Measurements from ENCODE around the gene PAGE2B. TPM values are rescaled to one million over a fixed set of nuclear protein-coding genes. Genes with fewer than 3 reads are reported as not detected.
"Not testable (repeated sequence)": the region's sequence is repeated elsewhere in the genome, so short reads cannot be mapped to it uniquely, and the experiment has no call there.

Gene PAGE2B
- total RNA-seq, 1 experiment from 2014 or later: not detected

DNA sequence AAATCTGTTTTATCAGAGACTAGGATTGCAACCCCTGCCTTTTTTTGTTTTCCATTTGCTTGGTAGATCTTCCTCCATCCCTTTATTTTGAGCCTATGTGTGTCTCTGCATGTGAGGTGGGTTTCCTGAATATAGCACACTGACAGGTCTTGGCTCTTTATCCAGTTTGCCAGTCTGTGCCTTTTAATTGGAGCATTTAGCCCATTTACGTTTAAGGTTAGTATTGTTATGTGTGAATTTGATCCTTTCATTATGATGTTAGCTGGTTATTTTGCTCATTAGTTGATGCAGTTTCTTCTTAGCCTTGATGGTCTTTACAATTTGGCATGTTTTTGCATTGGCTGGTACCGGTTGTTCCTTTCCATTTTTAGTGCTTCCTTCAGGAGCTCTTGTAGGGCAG is 24.2 kb upstream of the PAGE2B start:
- H3K27ac ChIP-seq (ENCODE audit: low read depth, low read length); H3K27me3 ChIP-seq (ENCODE audit: insufficient read depth, low read length); DNase-seq (ENCODE audit: low read depth, low spot score); H3K4me3 ChIP-seq (replicated peaks in 1 of 2; ENCODE audit: low read depth in 1 of 2, low read length in 2 of 2); H2AFZ ChIP-seq (ENCODE audit: low read depth, low read length, poor library complexity, severe bottlenecking); H3K9me3 ChIP-seq (ENCODE audit: control insufficient read depth in 1 of 2, insufficient read depth in 1 of 2, low read depth in 1 of 2, low read length in 2 of 2); RAD21 ChIA-PET (ENCODE audit: low non-redundant PET in 1 of 2, low total read pairs in 2 of 2, uncharacterized antibody in 2 of 2, unreplicated experiment in 2 of 2); ATAC-seq; H4K20me1 ChIP-seq (ENCODE audit: insufficient read depth); H3K9me2 ChIP-seq (ENCODE audit: insufficient read depth); POLR2A ChIA-PET; H3K79me2 ChIP-seq (ENCODE audit: insufficient read depth, low read length); H3K36me3 ChIP-seq (ENCODE audit: control insufficient read depth in 1 of 2, insufficient read depth in 2 of 2, low read length in 2 of 2); H3K4me1 ChIP-seq (ENCODE audit: control insufficient read depth in 1 of 2, insufficient read depth in 2 of 2, low read length in 2 of 2); H3K4me2 ChIP-seq (ENCODE audit: low read length); CTCF ChIA-PET; BruUV-seq (replicated peaks); H3K9ac ChIP-seq (ENCODE audit: low read length): not testable (repeated sequence)
- intact Hi-C loops (cut with micrococcal nuclease): loop anchor here (10.0 kb wide), 1 partner anchor 416 kb away; no protein-coding TSS in a partner anchor

- H3K4me2 ChIP-seq (ENCODE audit: low read length): peak overlapping the region; percentile 43
- peak; percentile 61 for ATAC-seq
- CTCF ChIA-PET: interaction anchor here (0.6 to 1.0 kb wide), 2 partner anchors 165 to 417 kb away, joined by 3 to 5 read pairs; no protein-coding TSS in a partner anchor
- TF ChIP-seq EGR1 (IDR thresholded peaks at IDR 0.05; ENCODE audit: low read depth) (no peak), ELF1 (IDR thresholded peaks at IDR 0.05; ENCODE audit: borderline replicate concordance, low read depth) (no peak), SRF (IDR thresholded peaks at IDR 0.05; ENCODE audit: low read depth) (no peak), YY1 (IDR thresholded peaks at IDR 0.05; ENCODE audit: extremely low read depth, insufficient replicate concordance, low read depth, low read length) (no peak), TCF7L2 (IDR thresholded peaks at IDR 0.05; ENCODE audit: borderline replicate concordance, extremely low read depth, insufficient read depth, insufficient read length) (no peak), POLR2AphosphoS5 (IDR thresholded peaks at IDR 0.05; ENCODE audit: low read depth, low read length) (no peak), ZFX (IDR thresholded peaks at IDR 0.05) (no peak), SP1 (IDR thresholded peaks at IDR 0.05; ENCODE audit: low read depth) (no peak), FOSL1 (IDR thresholded peaks at IDR 0.05; ENCODE audit: low read depth) (no peak), RAD21 (IDR thresholded peaks at IDR 0.05; ENCODE audit: low read depth) (no peak), EZH2phosphoT487 (IDR thresholded peaks at IDR 0.05; ENCODE audit: borderline replicate concordance) (no peak)
- TF ChIP-seq, protein P1, sequence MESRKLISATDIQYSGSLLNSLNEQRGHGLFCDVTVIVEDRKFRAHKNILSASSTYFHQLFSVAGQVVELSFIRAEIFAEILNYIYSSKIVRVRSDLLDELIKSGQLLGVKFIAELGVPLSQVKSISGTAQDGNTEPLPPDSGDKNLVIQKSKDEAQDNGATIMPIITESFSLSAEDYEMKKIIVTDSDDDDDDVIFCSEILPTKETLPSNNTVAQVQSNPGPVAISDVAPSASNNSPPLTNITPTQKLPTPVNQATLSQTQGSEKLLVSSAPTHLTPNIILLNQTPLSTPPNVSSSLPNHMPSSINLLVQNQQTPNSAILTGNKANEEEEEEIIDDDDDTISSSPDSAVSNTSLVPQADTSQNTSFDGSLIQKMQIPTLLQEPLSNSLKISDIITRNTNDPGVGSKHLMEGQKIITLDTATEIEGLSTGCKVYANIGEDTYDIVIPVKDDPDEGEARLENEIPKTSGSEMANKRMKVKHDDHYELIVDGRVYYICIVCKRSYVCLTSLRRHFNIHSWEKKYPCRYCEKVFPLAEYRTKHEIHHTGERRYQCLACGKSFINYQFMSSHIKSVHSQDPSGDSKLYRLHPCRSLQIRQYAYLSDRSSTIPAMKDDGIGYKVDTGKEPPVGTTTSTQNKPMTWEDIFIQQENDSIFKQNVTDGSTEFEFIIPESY (IDR thresholded peaks at IDR 0.05; ENCODE audit: extremely low read depth, insufficient replicate concordance, low read length): no peak
- TF ChIP-seq, protein P2, sequence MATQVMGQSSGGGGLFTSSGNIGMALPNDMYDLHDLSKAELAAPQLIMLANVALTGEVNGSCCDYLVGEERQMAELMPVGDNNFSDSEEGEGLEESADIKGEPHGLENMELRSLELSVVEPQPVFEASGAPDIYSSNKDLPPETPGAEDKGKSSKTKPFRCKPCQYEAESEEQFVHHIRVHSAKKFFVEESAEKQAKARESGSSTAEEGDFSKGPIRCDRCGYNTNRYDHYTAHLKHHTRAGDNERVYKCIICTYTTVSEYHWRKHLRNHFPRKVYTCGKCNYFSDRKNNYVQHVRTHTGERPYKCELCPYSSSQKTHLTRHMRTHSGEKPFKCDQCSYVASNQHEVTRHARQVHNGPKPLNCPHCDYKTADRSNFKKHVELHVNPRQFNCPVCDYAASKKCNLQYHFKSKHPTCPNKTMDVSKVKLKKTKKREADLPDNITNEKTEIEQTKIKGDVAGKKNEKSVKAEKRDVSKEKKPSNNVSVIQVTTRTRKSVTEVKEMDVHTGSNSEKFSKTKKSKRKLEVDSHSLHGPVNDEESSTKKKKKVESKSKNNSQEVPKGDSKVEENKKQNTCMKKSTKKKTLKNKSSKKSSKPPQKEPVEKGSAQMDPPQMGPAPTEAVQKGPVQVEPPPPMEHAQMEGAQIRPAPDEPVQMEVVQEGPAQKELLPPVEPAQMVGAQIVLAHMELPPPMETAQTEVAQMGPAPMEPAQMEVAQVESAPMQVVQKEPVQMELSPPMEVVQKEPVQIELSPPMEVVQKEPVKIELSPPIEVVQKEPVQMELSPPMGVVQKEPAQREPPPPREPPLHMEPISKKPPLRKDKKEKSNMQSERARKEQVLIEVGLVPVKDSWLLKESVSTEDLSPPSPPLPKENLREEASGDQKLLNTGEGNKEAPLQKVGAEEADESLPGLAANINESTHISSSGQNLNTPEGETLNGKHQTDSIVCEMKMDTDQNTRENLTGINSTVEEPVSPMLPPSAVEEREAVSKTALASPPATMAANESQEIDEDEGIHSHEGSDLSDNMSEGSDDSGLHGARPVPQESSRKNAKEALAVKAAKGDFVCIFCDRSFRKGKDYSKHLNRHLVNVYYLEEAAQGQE (IDR thresholded peaks at IDR 0.05; ENCODE audit: low read depth): no peak
- TF ChIP-seq, protein P3, sequence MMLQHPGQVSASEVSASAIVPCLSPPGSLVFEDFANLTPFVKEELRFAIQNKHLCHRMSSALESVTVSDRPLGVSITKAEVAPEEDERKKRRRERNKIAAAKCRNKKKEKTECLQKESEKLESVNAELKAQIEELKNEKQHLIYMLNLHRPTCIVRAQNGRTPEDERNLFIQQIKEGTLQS (IDR thresholded peaks at IDR 0.05): no peak
Measured at GRCh38 chrX:55056820-55057674, 17.8 kb upstream of the PAGE2B start.

More at GRCh38 chrX:55056820-55057674, 17.8 kb upstream of the PAGE2B start:
- no peaks in the 10 kb centered on the region for H3K9me2 ChIP-seq (ENCODE audit: insufficient read depth)
- no peaks in the 10 kb centered on the region for H3K79me2 ChIP-seq (ENCODE audit: insufficient read depth, low read length)
- no peak overlapping the region for H3K27ac ChIP-seq (ENCODE audit: low read depth, low read length)
- no peaks in the 10 kb centered on the region for H3K36me3 ChIP-seq (ENCODE audit: control insufficient read depth in 1 of 2, insufficient read depth in 2 of 2, low read length in 2 of 2)
- POLR2A ChIA-PET: no interaction called here
- no peak overlapping the region for H3K9ac ChIP-seq (ENCODE audit: low read length)
- no TSS peak for BruUV-seq (replicated peaks)
- no peak for DNase-seq (ENCODE audit: low read depth, low spot score)
- H3K9me3 ChIP-seq (ENCODE audit: control insufficient read depth in 1 of 2, insufficient read depth in 1 of 2, low read depth in 1 of 2, low read length in 2 of 2): no peaks in the 10 kb centered on the region
- no peaks in the 10 kb centered on the region for H3K4me1 ChIP-seq (ENCODE audit: control insufficient read depth in 1 of 2, insufficient read depth in 2 of 2, low read length in 2 of 2)
- H3K4me3 ChIP-seq (replicated peaks in 1 of 2; ENCODE audit: low read depth in 1 of 2, low read length in 2 of 2): no peak overlapping the region
- intact Hi-C loops (cut with micrococcal nuclease): loop anchor here (1.0 to 10.0 kb wide), 3 partner anchors 166 to 422 kb away; no protein-coding TSS in a partner anchor
- no peak overlapping the region for H2AFZ ChIP-seq (ENCODE audit: low read depth, low read length, poor library complexity, severe bottlenecking)
- no peaks in the 10 kb centered on the region for H3K27me3 ChIP-seq (ENCODE audit: insufficient read depth, low read length)
- no peaks in the 10 kb centered on the region for H4K20me1 ChIP-seq (ENCODE audit: insufficient read depth)
- RAD21 ChIA-PET (ENCODE audit: low non-redundant PET in 1 of 2, low total read pairs in 2 of 2, uncharacterized antibody in 2 of 2, unreplicated experiment in 2 of 2): no interaction called here
